PC-9 (cell line): ENCODE data around the gene FOXJ1. TPM values are rescaled to one million over a fixed set of nuclear protein-coding genes. Genes with fewer than 3 reads are reported as not detected.

Experiments
- BruUV-seq: library from RNA; stranded (reverse); fragments of 400-500 nt; replicated peaks from 2 replicates; lab custom pipeline; 2021; lab: Mats Ljungman, UMichigan
- CTCF ChIA-PET: fragments of 300-600 bp; sonication (Branson Sonifier 250); formaldehyde crosslinking; loops from one replicate; lab custom pipeline; 2022; ENCODE audit warnings: antibody characterized with exemption; lab: Charles Lee
- POLR2A ChIA-PET: fragments of 300-600 bp; sonication (Branson Sonifier 250); formaldehyde crosslinking; loops from one replicate; lab custom pipeline; 2022; ENCODE audit warnings: antibody characterized with exemption; ENCODE audit not compliant: unreplicated experiment; lab: Charles Lee
- DNase-seq, 2 experiments: peaks; one replicate each; pipeline versions ENCODE4 v3.0.0 to v3.0.0-alpha.2; 2015 to 2022; ENCODE audit warnings: mixed read lengths in 1 of 2
- H2AFZ ChIP-seq: fragments of 200-600 bp; sonication (generic); 2 replicates; pipeline ENCODE4 v1.8.1; 2017; ENCODE audit warnings: antibody characterized with exemption
- H3F3A ChIP-seq: fragments of 200-600 bp; sonication (generic); 2 replicates; pipeline ENCODE4 v1.8.1; 2017; ENCODE audit warnings: antibody characterized with exemption, mild to moderate bottlenecking, low read depth; ENCODE audit not compliant: insufficient read depth
- H3K27ac ChIP-seq: fragments of 200-600 bp; sonication (generic); 2 replicates; pipeline ENCODE4 v1.6.1; 2016; ENCODE audit warnings: mixed run types
- H3K27me3 ChIP-seq: fragments of 200-600 bp; sonication (generic); 2 replicates; pipeline ENCODE4 v1.6.1; 2016; ENCODE audit warnings: low read depth, mixed run types; ENCODE audit not compliant: insufficient read depth
- H3K36me3 ChIP-seq: fragments of 200-600 bp; sonication (generic); 2 replicates; pipeline ENCODE4 v1.6.1; 2016; ENCODE audit warnings: low read depth, mixed run types
- H3K4me1 ChIP-seq: fragments of 200-600 bp; sonication (generic); replicated peaks from 2 replicates; pipeline ENCODE4 v1.6.1; 2016; ENCODE audit warnings: mixed run types; ENCODE audit not compliant: insufficient read depth
- H3K4me2 ChIP-seq: fragments of 200-600 bp; sonication (generic); 2 replicates; pipeline ENCODE4 v1.6.1; 2017; ENCODE audit warnings: mixed run types
- H3K4me3 ChIP-seq: fragments of 200-600 bp; sonication (generic); 2 replicates; pipeline ENCODE4 v1.6.1; 2016; ENCODE audit warnings: mixed run types
- H3K79me2 ChIP-seq: fragments of 200-600 bp; sonication (generic); 2 replicates; pipeline ENCODE4 v1.6.1; 2017; ENCODE audit warnings: low read depth, mixed run types
- H3K9me2 ChIP-seq: fragments of 200-600 bp; sonication (generic); 2 replicates; pipeline ENCODE4 v1.8.1; 2017; ENCODE audit warnings: mild to moderate bottlenecking; ENCODE audit not compliant: insufficient read depth
- H3K9me3 ChIP-seq: fragments of 200-600 bp; sonication (generic); 2 replicates; pipeline ENCODE4 v1.8.1; 2016; ENCODE audit warnings: low read depth; ENCODE audit not compliant: insufficient read depth
- H4K20me1 ChIP-seq: fragments of 200-600 bp; sonication (generic); 2 replicates; pipeline ENCODE4 v1.8.1; 2017; ENCODE audit not compliant: insufficient read depth
- EZH2 ChIP-seq: fragments of 200-600 bp; sonication (generic); IDR thresholded peaks from 2 replicates; pipeline ENCODE4 v1.8.0; 2017; ENCODE audit warnings: antibody characterized with exemption, low read depth
- intact Hi-C: fragments of 100-400 bp; cut with micrococcal nuclease; formaldehyde crosslinking; loops from one replicate; pipeline ENCODE4 v1.10.0; 2022; ENCODE audit not compliant: unreplicated experiment
- total RNA-seq: library from RNA; stranded (reverse); gene quantifications from 2 replicates; pipeline ENCODE4 v1.2.3, GENCODE V29; 2021
- TF ChIP-seq, protein P1 (sequence below): fragments of 200-600 bp; sonication (generic); conservative IDR thresholded peaks from 2 replicates; pipeline ENCODE4 v1.6.1; 2017; ENCODE audit warnings: mixed run types, antibody characterized with exemption, mild to moderate bottlenecking, moderate library complexity

Gene FOXJ1
- total RNA-seq, 1 experiment from 2014 or later, result 23.7 TPM

DNA sequence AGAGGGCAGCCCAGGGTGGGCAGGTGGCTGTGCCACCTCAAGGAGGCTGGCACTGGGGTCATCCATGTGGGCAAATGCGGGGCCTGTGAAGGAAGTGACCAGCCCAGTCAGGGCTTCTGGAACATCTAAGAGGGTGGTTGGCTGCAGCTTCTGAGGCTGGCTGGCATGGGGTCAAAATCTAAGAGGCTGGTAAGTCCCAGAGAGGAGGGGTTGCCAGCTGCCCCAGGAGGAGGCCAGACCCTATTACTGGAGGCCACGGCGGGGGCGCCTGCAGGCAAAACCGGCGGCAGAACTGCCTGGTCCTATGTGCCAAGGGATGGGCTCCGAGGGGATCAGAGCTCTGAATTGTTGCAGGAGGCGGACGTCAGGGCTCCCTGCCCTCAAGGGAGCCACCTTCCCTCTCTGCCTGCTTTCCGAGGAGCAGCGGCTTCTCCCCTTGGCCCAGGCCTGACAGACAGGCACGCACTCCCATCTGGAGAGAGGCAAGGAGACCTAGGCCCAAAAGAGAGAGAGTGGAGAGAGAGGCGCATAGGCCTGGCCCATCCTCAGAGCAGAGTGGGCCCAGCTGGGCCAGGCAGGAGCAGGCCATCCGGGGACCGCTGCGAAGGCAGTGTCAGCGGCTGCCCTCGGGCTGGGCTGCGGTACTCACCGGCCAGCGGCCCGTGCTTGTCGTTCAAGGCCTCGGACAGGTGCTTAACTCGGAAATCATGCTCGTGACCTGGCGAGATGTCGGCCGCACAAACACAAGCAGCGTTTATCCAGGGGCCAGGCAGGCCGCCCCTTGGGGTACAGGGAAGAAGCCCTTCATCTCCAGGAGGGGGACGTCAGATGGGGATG lies 51.1 kb downstream of the FOXJ1 start:
- TF ChIP-seq, protein P1, sequence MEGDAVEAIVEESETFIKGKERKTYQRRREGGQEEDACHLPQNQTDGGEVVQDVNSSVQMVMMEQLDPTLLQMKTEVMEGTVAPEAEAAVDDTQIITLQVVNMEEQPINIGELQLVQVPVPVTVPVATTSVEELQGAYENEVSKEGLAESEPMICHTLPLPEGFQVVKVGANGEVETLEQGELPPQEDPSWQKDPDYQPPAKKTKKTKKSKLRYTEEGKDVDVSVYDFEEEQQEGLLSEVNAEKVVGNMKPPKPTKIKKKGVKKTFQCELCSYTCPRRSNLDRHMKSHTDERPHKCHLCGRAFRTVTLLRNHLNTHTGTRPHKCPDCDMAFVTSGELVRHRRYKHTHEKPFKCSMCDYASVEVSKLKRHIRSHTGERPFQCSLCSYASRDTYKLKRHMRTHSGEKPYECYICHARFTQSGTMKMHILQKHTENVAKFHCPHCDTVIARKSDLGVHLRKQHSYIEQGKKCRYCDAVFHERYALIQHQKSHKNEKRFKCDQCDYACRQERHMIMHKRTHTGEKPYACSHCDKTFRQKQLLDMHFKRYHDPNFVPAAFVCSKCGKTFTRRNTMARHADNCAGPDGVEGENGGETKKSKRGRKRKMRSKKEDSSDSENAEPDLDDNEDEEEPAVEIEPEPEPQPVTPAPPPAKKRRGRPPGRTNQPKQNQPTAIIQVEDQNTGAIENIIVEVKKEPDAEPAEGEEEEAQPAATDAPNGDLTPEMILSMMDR, result no peak
- no peak for TF ChIP-seq EZH2
- no peaks in the 10 kb centered on the region for H4K20me1 ChIP-seq
- no peaks in the 10 kb centered on the region for H3K36me3 ChIP-seq
- no peaks in the 10 kb centered on the region for H3K79me2 ChIP-seq
- H3K9me3 ChIP-seq, result no peaks in the 10 kb centered on the region
- intact Hi-C loops, result no loop called here
- no peaks in the 10 kb centered on the region for H3K4me1 ChIP-seq
- no peak overlapping the region for H3K27ac ChIP-seq
- CTCF ChIA-PET, result no interaction called here
- no peaks in the 10 kb centered on the region for H3K27me3 ChIP-seq
- no peaks in the 10 kb centered on the region for H3K9me2 ChIP-seq
- H3F3A ChIP-seq, result no peaks in the 10 kb centered on the region
- no peak overlapping the region for H3K4me3 ChIP-seq
- no TSS peak for BruUV-seq
- DNase-seq, result no peak
- no peak overlapping the region for H2AFZ ChIP-seq
- POLR2A ChIA-PET, result no interaction called here
- no peak overlapping the region for H3K4me2 ChIP-seq

DNA sequence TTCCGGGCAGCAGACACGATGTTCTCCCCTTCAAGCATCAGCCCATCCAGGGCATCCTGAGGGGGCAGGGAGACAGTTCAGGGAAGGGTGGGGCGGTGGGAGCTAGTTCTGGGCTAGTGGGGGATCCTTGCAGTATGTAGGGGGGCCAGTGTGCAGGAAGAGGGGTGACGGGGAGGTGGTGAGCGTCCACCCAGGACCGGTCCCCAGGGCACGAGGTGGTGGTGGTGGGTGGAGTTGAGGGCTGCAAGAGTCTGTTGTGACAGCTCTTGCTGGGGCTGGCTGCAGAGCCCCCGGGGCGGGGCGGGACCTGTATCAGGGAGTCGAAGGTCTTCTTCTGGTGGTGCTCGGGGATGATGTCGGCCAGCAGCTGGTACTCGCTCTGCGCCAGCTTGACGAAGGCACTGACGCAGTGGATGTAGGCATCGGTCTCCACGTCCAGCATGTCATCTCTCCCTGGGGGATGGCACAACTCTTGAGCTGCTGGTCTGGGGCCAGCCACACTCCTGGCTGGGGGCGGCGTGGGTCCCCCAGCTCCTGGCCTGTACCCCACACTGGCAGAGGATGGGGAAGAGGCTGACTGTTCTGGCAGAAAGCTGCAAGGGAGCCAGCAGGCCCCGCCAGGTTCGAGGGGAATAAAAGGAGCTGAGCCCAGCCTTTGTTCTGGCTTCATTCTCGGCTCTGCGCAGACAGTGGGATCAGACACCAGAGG lies 52.0 kb downstream of the FOXJ1 start:
- no peaks in the 10 kb centered on the region for H3K27me3 ChIP-seq
- no peaks in the 10 kb centered on the region for H3K9me3 ChIP-seq
- H3K4me2 ChIP-seq, result no peak overlapping the region
- H3F3A ChIP-seq, result no peaks in the 10 kb centered on the region
- no peaks in the 10 kb centered on the region for H3K36me3 ChIP-seq
- no peaks in the 10 kb centered on the region for H4K20me1 ChIP-seq
- no peak overlapping the region for H2AFZ ChIP-seq
- no TSS peak for BruUV-seq
- H3K79me2 ChIP-seq, result no peaks in the 10 kb centered on the region
- TF ChIP-seq EZH2, result no peak
- TF ChIP-seq, protein P1, result no peak
- no peaks in the 10 kb centered on the region for H3K9me2 ChIP-seq
- intact Hi-C loops, result no loop called here
- H3K27ac ChIP-seq, result no peak overlapping the region
- H3K4me1 ChIP-seq, result no peaks in the 10 kb centered on the region
- CTCF ChIA-PET, result no interaction called here
- no peak for DNase-seq
- no peak overlapping the region for H3K4me3 ChIP-seq
- POLR2A ChIA-PET, result interaction anchor here (0.7 kb wide), 2 partner anchors 138 to 316 kb away, joined by 3 read pairs; no protein-coding TSS in a partner anchor

DNA sequence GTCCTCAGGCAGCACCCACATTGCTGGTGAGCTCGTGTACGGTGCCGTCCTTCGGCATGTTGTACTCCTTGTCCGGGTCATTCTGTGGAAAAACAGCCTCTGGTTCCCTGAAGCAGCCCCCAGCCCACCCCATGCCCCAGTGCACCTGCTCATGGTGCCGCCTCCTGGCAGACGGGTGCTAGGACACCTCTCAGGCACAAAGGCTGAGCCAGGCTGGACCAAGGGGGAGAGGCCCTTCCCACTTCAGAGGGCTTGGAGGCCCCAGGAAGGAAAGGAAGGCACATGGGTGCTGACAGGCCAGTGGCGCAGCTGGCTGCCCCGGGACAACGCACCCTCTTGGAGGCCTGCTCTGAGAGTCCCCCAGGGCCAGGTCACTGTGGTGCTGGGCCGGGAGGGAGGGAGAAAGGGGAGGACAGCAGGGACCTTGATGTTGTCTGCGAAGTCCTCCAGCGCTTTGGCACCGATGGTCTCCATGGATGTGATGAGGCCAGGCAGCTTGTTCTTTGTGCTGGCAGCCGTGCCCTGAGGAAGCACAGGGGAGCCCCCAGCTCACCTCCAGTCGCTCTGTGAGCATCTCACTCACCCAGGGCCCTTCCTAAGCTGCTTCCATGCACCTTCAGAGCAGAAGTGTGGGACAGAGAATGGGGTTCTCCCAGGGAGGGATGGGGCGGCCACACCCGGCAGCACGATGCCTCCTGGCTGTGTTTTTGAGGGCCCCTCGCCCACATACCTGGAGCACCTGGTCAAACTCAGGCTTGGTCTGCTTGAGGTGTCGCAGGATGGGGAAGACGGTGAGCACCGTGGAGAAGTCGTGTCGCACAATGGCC lies 52.8 kb downstream of the FOXJ1 start:
- ChIA-PET CTCF (no interaction called here), POLR2A (interaction anchor here (0.7 kb wide), 2 partner anchors 139 to 315 kb away, joined by 3 read pairs; no protein-coding TSS in a partner anchor)
- H3K4me2 ChIP-seq, result no peak overlapping the region
- H3K79me2 ChIP-seq, result no peaks in the 10 kb centered on the region
- H2AFZ ChIP-seq, result no peak overlapping the region
- no peak for TF ChIP-seq EZH2
- TF ChIP-seq, protein P1, result no peak
- H3K27ac ChIP-seq, result no peak overlapping the region
- no peaks in the 10 kb centered on the region for H3K27me3 ChIP-seq
- BruUV-seq, result no TSS peak
- no peaks in the 10 kb centered on the region for H3F3A ChIP-seq
- intact Hi-C loops, result no loop called here
- H3K9me3 ChIP-seq, result no peaks in the 10 kb centered on the region
- H3K4me1 ChIP-seq, result no peaks in the 10 kb centered on the region
- H3K36me3 ChIP-seq, result no peaks in the 10 kb centered on the region
- no peaks in the 10 kb centered on the region for H4K20me1 ChIP-seq
- no peak for DNase-seq
- no peak overlapping the region for H3K4me3 ChIP-seq
- no peaks in the 10 kb centered on the region for H3K9me2 ChIP-seq
